ENCODE data around the gene NIM1K. TPM values are rescaled to one million over a fixed set of nuclear protein-coding genes. Genes with fewer than 3 reads are reported as not detected.

NIM1K gene
- under 0.01 and 0.43 TPM in 2 replicates for total RNA-seq

DNA sequence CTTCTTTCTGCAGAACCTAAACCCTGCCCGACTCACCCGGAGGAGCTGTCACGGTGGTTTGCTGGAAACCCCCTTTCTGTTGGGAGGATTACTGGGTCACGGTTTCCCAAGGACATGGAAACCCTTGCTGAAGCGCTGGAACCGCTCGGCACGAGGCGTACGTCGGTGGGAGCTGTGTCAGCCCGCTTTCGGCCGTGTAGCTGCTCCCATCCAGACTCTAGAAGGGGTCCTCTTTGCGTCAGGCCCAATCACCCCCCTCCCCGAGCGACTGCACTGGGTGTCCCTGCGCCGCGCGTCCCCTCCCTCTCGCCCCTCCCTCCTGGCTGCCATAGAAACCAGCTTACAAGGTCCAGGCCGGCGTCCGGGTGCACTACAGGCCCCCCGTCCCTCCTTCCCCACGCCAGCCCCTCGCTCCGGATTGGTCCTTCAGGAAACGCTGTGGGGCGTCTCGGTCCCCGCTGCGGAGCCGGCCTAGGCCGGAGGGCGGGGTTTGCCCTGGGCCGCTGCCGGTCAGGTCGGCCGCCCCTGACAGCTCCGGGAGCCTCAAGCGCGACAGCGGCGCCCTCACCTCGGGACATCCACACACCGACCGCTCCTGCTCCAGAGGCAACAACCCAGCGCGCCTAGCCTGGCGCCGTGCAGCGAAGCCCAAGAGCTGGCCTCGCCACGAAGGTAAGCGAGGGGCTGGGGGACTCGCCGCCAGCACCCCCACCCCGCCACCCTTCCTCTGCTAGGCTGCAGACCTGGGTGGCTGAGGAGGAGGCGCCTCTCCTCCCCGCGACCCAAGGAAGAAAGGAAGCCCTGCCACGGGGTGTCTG, at the start of gene NIM1K:
TSS of gene NIM1K (plus strand) at position 486 of the 818 bp plus-strand sequence. CDS start 53,551 bp downstream, outside the sequence.
- TF ChIP-seq, protein P1, sequence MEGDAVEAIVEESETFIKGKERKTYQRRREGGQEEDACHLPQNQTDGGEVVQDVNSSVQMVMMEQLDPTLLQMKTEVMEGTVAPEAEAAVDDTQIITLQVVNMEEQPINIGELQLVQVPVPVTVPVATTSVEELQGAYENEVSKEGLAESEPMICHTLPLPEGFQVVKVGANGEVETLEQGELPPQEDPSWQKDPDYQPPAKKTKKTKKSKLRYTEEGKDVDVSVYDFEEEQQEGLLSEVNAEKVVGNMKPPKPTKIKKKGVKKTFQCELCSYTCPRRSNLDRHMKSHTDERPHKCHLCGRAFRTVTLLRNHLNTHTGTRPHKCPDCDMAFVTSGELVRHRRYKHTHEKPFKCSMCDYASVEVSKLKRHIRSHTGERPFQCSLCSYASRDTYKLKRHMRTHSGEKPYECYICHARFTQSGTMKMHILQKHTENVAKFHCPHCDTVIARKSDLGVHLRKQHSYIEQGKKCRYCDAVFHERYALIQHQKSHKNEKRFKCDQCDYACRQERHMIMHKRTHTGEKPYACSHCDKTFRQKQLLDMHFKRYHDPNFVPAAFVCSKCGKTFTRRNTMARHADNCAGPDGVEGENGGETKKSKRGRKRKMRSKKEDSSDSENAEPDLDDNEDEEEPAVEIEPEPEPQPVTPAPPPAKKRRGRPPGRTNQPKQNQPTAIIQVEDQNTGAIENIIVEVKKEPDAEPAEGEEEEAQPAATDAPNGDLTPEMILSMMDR (IDR thresholded peaks at IDR 0.05; ENCODE audit: insufficient read depth, low read depth, low read length), result no peak
- peak within 1 kb of the TSS; percentile 62 for H3K4me3 ChIP-seq (ENCODE audit: low read depth, low read length)
- DNase-seq (ENCODE audit: low read depth), result peak; percentile 36

GRCh38 chr5:43145071-43145470, 47.0 kb upstream of the NIM1K start:
- no peak overlapping the region for H3K4me3 ChIP-seq (ENCODE audit: low read depth, low read length)
- DNase-seq (ENCODE audit: low read depth), result no peak
- TF ChIP-seq, protein P1 (IDR thresholded peaks at IDR 0.05; ENCODE audit: insufficient read depth, low read depth, low read length), result no peak

GRCh38 chr5:43146958-43147357, 45.1 kb upstream of the NIM1K start:
- no peak for DNase-seq (ENCODE audit: low read depth)
- no peak overlapping the region for H3K4me3 ChIP-seq (ENCODE audit: low read depth, low read length)
- TF ChIP-seq, protein P1 (IDR thresholded peaks at IDR 0.05; ENCODE audit: insufficient read depth, low read depth, low read length), result no peak

GRCh38 chr5:43148417-43148816, 43.6 kb upstream of the NIM1K start:
- TF ChIP-seq, protein P1 (IDR thresholded peaks at IDR 0.05; ENCODE audit: insufficient read depth, low read depth, low read length), result no peak
- no peak for DNase-seq (ENCODE audit: low read depth)
- H3K4me3 ChIP-seq (ENCODE audit: low read depth, low read length), result no peak overlapping the region

- H3K4me3 ChIP-seq (ENCODE audit: low read depth, low read length), result no peak overlapping the region
- TF ChIP-seq, protein P1 (IDR thresholded peaks at IDR 0.05; ENCODE audit: insufficient read depth, low read depth, low read length), result no peak
- DNase-seq (ENCODE audit: low read depth), result no peak
Measured at GRCh38 chr5:43149231-43149630, 42.8 kb upstream of the NIM1K start.

GRCh38 chr5:43150075-43150474, 42.0 kb upstream of the NIM1K start:
- no peak overlapping the region for H3K4me3 ChIP-seq (ENCODE audit: low read depth, low read length)
- TF ChIP-seq, protein P1 (IDR thresholded peaks at IDR 0.05; ENCODE audit: insufficient read depth, low read depth, low read length), result no peak
- DNase-seq (ENCODE audit: low read depth), result no peak
